GM21390 (cell line): Measurements from ENCODE around the gene RBM22.

Experiments used
- ATAC-seq: cut with Tn5 transposase; IDR thresholded peaks from one replicate; pipeline ENCODE4 v1.9.1; 2021; ENCODE audit not compliant: unreplicated experiment

Gene RBM22

DNA sequence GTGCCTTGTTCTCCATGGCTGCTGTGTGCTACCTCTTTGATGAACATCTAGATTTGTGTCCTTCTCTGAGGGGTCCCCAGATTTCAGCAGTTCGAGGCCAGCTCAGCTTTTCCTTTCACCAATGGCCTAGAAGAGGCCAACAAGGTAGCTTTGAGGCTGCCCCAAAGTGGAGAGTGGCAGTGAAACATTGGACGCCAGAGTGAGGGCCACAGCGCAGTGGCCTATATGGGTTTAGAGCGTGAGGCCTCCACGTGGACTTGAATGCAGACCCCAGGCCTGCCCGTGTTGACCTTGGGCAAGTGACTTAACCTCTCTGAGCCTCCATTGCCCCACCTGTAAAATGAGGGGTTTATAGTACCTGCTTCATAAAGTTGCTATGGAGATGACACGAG, 28.0 kb downstream of the RBM22 start:
- ATAC-seq, result no peak

DNA sequence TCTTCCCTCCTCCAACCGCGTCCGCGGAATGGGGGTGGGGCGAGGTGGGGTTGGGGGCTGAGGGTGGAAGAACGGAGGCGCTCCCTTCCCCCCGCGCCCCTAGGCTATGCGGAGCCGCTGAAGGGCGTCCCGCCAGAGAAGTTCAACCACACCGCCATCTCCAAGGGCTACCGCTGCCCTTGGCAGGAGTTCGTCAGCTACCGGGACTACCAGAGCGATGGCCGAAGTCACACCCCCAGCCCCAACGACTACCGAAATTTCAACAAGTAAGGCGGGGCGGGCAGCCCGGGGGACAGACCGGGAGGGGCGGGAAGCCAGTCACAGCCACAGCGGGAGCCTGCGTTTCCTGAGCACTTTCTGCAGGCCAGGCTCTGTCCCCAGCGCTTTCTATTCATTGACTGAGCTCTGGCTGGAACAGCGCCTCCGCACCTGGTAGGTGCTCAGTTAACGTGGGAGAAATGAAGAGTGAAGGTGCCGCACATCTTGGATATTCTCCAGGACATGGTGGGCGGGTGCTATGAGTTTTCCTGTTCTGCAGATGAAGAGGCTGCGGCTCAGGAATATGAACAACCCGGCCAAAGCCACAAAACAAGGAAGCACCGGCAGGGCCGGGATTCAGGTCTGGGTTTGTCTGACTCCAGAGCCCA, 28.5 kb downstream of the RBM22 start:
- ATAC-seq, result peak; percentile 45

DNA sequence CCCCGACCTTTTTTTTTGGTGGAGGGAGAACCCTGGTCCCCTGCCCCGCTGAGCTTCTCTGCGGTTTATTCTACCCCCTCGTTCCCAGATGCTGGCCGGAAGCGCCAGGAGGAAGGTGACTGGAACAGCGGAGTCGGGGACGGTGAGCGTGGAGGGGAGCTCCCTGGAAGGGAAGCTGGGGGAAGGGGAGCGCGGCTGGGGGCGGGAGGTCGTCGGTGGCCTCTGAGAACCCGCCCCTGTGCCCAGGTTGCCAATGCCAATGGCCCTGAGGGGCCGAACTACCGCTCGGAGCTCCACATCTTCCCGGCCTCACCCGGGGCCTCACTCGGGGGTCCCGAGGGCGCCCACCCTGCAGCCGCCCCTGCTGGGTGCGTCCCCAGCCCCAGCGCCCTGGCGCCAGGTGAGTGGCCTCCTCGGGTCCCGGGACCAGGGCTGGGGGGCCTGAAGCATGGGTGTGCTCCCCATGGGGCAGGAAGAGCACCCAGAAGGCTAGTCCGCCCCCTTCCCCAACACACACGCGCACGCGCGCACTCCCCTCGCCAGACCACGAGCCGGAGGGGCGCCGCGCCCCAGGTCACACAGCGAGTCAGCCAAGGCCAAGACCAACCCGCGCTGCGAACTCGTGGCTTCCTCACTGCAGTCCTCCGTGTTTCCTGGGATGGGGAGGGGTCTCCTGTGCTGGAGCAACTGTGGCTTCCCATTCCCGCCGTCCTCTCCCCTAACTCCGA, 29.2 kb downstream of the RBM22 start:
- ATAC-seq, result no peak

DNA sequence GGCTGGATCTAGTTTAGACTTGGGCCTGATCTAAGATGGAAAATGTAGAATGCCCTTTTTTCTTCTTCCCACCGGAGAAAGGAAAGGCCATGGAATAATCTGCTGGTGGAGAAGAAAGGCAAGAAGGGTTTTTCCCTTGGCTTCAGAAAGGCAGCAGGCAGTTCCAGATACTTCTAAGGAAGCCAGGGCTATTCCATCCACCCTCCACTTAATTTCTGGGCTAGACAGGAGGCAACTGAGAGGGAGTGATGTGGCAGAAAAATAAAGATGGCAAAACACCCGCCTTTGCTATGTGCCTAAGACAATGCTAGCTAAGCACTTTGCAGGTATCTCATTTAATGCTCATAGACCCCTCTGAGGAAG, 29.9 kb downstream of the RBM22 start:
- ATAC-seq, result no peak

DNA sequence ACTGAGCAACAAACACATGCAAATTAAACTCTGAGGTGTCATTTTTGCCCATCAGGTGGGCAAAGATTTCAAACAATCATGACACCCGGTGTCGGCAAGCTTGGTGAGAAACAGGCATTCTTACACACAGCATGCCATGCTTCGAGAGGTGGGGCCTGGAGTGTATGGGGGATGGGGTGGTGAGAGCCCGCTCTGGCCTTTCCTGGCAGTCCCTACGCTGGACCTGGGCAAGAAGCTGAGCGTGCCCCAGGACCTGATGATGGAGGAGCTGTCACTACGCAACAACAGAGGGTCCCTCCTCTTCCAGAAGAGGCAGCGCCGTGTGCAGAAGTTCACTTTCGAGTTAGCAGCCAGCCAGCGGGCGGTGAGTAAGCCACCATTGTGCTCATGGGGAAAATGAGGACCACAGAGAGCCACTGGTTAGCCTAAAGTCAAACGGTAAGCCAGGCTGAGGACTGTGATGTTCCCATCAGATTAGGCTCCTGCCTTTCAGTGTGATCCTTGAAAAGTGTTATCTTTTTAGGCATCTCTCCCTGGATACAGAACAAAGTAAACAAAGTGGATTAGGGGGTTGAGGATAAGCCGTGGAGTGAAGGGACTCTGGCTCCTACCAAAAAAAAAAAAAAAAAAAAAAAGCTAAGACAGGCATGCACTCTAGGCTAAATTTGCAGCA, 30.5 kb downstream of the RBM22 start:
- no peak for ATAC-seq

DNA sequence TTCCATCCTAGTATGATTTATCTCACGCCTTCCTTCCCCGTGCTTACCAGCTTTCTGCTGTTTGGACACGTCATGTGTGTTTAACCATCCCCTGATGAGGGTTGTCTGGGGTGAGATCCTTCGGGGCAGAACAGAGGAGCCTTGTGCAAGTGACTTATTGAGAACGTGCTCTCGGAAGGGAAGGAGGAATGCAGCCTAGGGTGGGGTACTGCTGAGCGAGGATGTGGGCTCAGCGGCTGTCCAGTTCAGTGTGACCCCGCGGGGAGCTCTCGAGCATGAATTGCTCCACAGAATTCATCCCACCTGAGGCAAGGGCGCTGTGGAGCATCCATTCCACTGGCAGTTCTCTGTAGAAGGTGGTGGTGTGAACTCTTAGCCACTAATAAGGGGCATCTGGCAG, 35.8 kb downstream of the RBM22 start:
- no peak for ATAC-seq

DNA sequence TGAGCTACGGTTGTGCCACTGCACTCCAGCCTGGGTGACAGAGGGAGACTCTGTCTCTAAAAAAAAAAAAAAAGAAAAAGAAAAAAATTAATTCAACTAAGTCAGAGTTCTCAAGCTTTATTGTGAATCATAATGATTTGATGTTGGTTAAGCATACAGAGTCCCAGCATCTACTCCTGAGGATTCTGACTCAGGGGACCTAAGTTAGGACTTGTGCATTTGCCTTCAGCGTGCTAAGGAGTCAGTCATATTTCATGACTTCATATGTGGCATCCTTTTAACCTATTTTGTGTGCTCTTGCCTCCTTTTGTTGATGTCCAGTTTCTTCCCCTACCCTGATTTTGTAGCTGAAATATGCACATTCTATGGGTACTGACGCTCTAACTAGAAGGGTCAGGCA, 36.9 kb downstream of the RBM22 start:
- no peak for ATAC-seq

DNA sequence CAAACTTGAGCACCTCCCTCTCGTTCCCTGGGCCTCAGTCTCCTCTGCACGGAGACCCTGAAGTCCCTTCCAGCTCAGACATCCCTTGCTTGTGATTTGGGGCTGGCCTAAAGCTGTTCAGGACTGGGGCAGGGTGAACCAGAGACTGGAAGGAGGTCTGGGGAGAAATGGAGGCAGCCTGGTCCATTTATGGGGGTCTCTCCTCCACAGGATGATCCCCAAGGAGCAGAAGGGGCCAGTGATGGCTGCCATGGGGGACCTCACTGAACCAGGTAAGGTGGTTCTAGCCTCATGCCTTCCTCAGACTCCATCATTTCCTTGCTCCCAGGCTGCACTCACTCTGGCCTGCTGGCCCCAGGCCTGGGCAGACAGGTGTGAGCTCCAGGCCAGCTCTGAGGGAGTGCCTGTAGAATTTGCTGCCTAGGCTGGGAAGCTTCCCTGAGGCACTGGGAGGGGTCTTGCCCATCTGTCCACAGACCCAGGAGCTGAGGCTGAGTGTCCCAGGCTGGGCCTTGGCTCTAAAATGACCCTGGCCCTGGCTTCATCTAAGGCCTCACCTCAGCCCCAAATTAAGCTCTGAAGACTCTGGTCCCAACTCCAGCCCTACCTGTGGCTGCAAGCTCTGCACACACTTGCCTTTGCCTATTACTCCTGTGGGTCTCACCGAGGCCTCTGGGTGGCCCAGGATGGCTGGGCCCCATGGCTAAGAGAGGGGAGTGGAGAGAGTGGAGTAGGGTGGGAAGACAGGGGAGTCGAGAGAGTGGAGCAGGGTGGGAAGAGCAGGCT, 37.9 kb downstream of the RBM22 start:
- no peak for ATAC-seq

DNA sequence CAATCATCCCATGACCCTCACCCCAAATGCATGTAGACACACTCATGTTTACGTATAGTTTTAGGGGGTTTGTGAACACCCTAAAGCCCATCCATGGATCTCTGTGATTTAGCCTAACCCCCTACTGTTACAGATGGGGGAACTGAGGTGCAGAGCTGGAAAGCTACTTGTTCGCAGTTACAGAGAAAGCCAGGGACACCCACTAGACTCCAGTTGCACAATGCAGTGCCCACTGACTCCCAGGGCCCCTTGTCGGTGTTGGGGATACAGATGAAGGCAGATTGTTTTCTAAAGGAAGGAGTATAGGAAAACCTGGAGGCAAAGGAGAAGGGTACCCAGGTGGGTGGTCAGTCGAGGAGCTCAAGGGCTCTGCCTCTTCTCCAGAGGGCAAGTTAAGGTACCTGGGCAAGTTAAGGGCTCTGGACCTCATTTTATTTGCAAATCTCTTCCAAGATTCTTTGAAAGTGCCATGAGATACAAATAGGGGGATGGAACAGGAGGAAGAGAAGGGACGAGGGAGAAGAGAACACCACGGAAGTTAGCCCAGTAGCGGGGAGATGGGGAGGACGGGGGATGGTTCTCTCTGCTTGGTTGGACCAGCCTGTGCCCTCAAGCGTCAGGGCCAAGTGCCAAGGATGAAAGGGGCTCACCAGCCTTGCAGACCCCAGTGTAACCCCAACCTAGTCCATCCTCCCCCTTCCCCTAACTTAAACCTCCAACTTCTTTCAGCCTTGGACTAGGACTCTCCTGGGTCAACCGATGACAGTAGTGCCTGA, 38.9 kb downstream of the RBM22 start:
- no peak for ATAC-seq

DNA sequence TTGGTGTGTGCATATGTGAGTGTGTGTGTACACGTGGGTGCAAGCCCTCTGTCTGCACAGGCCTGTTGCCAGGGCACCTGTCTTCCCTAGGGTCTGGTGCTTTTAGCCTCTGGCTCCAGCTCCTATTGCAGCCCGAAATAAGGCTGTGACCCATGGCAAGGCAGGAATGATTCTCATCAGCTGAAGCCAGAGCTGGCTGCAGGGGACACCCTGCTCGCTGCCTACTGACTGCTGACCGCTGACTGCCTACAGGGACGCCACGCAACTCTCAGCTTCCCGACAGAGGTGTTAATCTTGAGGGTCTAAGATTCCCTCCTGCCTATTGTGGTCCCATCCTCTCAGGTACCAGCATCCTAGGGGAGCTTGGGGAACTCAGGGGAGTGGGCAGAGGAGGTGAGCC, 39.8 kb downstream of the RBM22 start, which contains the start of gene MYOZ3:
Gene MYOZ3, plus strand, starts transcription at position 166 of the 400 bp plus-strand sequence. CDS start 1,691 bp downstream, outside the sequence.
- ATAC-seq, result no peak

DNA sequence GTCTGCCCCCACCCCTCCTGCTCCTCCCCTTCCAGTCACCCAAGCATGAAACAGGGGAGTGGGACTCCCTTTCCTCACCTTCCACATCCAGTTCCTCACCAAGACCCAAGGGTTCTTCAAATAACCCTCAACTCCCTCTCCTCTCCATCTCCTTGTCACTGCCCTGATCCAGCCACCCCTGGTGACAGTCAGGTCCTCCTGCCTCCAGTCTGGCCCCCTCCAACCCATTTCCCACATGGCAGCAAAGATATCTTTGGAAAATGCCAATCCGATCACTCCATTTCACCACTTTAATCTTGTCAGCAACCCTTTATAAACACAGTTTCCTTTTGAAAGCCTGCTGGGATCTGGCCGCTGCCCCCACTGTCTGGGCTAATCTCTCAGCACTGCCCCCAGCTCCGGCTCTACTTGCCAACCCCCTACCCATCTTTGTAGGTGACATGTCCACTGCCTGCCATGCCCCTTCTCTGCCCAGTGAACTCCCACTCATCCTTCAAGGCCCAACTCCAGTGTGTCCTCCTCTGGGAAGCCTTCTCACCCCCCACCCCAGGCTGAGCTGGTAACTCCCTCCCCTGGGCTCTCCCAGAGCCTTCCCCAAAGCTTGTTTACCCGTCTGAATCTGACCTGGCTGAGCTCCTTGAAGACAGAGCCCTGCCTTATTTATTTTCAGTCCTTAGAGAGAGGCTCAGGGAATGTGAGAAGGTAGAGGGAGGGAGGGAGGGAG, 40.6 kb downstream of the RBM22 start:
- ATAC-seq, result no peak

DNA sequence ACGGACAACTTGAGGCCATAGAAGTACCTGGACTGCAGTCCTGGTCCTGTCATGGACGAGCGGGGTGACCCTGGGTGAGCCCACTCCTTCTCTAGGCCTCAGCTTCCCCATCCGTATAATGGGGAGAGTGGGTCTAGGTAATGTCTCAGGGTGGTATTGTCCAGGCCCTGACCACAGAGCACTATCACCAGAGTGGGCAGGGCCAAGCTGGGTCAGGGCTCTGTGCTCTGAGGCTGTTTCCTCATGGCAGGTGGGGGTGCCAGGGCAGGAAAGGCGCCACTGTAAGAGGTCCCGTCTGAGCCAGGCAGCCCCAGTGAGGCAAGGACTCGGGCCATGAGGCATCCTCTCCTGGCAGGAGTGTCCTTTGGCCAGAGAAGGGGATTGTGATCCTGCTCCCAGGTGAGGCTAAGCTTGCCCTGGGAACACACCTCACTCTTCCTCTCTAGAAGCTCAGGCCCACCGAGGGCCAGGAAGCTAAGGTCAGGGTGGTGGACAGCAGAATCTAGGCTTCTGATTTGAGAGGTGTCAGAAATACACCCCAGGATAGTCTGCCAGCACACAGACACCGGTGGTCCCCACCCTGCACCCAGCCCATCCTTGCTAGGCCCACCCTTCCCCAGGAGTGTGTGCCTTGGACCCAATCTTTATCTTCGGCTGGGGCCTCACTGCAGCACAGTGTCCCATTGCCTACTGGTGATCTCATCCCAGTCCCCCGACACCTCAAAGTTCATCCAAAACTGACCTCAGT, 41.3 kb downstream of the RBM22 start:
- ATAC-seq, result no peak

DNA sequence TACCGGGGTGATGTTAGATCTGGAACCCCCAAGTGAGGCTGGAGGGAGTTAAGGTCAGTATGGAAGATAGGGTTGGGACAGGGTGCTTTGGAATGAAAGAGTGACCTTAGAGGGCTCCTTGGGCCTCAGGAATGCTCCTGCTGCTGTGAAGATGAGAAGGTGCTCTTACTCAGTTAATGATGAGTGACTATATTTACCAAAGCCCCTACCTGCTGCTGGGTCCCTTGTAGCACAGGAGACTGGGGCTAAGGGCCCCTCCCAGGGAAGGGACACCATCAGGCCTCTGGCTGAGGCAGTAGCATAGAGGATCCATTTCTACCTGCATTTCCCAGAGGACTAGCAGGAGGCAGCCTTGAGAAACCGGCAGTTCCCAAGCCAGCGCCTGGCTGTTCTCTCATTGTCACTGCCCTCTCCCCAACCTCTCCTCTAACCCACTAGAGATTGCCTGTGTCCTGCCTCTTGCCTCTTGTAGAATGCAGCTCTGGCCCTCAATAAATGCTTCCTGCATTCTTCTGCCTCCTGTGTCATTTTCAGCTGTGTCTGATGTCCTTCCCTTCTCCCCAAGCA, 42.1 kb downstream of the RBM22 start:
- ATAC-seq, result no peak

DNA sequence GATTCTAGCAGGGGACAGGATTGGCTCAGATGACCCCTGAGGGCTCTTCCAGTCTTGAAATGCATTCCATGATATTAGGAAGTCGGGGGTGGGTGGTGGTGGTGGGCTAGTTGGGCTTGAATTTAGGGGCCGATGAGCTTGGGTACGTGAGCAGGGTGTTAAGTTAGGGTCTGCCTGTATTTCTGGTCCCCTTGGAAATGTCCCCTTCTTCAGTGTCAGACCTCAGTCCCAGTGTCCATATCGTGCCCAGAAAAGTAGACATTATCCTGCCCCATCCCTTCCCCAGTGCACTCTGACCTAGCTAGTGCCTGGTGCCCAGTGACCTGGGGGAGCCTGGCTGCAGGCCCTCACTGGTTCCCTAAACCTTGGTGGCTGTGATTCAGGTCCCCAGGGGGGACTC, 42.7 kb downstream of the RBM22 start:
- ATAC-seq, result no peak

DNA sequence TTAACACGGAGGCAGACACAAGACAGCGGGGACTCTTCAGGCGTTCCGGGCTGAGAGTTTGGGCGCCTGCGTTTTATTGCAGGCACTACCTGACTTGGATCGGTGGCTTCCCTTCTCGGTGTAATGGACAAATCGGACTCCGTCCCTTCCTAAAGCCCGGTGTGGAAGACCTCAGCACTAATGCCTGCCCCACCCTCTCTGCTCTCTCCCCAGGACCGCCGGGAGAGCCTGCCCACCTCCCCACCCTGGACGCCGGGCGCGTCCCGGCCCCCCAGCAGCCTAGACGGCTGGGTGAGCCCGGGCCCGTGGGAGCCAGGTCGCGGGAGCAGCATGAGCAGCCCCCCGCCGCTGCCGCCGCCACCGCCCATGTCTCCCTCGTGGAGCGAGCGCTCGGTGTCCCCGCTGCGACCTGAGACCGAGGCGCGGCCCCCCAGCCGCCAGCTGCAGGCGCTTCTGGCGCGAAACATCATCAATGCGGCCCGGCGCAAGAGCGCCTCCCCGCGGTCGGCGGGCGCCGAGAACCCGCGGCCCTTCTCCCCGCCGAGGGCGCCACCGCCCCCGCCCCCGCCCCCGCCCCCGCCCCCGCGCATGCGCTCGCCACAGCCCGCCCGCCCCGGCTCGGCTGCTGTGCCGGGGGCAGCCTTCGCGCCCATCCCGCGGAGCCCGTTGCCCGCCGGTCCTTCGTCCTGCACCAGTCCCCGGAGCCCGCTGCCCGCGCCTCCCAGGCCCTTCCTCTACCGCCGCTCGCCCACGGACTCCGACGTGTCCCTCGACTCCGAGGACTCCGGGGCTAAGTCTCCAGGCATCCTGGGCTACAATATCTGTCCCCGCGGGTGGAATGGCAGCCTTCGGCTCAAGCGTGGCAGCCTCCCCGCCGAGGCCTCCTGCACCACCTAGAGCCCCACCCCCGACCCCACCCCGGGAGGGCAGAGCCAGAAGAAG, 44.4 kb downstream of the RBM22 start:
- peak; percentile 79 for ATAC-seq

DNA sequence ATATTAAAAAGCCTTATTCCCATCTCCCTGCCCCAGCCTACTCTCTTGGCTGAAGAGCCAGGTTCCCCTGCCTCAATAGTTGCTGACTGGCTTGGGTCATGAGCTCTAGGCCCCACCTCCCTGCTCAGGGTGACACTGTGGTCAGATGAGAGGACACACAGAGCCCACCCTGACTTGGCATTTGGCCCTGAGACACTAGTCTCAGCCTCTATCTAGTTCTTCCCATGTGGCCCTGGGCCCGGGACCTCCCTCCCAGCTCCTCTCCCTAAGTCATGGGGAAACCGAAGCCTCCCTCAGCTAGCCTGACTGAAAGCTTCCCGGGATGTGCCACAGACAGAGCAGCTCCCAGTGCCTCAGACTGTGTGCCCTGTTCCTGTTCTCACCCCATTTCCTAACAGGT, 45.6 kb downstream of the RBM22 start:
- ATAC-seq, result no peak

DNA sequence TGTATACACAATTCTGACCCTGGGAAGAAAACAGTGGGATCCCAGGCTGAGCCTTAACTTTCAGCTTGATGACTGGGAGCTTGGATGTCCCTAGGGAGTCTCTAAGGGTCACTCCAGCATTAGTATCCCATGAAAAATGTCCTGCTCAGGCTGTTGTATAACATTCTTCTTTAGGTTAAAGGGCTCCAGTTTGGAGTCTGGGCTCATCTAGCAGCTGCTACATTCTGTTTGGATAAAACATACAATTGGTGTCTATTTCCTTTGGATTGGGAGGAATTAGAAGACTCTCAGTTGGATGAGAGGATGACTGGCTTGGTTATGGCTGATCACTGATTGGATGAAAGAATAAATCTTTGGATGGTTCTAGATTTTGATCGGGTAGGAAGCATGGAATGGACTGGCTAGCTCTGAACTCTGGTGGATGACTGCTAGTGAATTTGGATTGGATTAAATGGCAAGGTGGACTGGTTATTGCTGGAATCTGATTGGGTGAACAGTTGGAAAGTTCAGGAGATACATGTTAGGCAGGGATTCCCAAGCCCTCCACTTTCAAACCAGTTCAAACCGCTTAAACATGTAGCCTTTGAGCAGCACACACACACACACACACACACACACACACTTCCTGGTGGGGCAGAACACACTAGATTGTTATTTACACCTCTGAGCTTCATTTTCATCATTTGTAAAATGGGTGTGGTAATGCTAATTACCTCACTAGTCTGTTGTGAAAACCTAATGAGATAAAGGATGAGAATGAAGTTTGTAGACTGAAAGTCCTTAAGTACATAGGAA, 46.9 kb downstream of the RBM22 start:
- ATAC-seq, result no peak
